DND-41 (cell line): ENCODE measurements around the gene PMEL.

Experiments
- CTCF ChIP-seq: IDR thresholded peaks from 2 replicates; pipeline ENCODE4 v1.5.1; 2012; ENCODE audit warnings: borderline replicate concordance, low read length, moderate library complexity, mild to moderate bottlenecking; ENCODE audit not compliant: poor library complexity, severe bottlenecking; ENCODE audit errors: extremely low read depth
- EZH2 ChIP-seq: IDR thresholded peaks from 3 replicates; pipeline ENCODE4 v1.6.1; 2012; ENCODE audit warnings: borderline replicate concordance, low read depth, mild to moderate bottlenecking, moderate library complexity, low read length, inconsistent platforms; ENCODE audit not compliant: severe bottlenecking

- TF ChIP-seq CTCF (no peak), EZH2 (no peak)
Observed at GRCh38 chr12:55995366-55995765, 29.5 kb upstream of the PMEL start.
